IMR-90 (cell line): ENCODE results near the gene GATA6.

Source experiments
- CHD1 ChIP-seq: IDR thresholded peaks from 2 replicates; pipeline ENCODE4 v1.6.1; 2012; ENCODE audit warnings: low read depth, low read length, improper control_type of control experiment
- CTCF ChIP-seq: conservative IDR thresholded peaks from 2 replicates; pipeline ENCODE4 v1.5.1; 2012; ENCODE audit warnings: mild to moderate bottlenecking, low read depth, low read length, improper control_type of control experiment
- ELK1 ChIP-seq: fragments of 150-350 bp; IDR thresholded peaks from 2 replicates; pipeline ENCODE4 v1.6.1; 2016; ENCODE audit warnings: low read depth, mild to moderate bottlenecking, low read length, moderate library complexity, borderline replicate concordance
- FOS ChIP-seq: fragments of 150-350 bp; IDR thresholded peaks from 2 replicates; pipeline ENCODE4 v1.6.1; 2016; ENCODE audit warnings: low read depth, low read length
- MAFK ChIP-seq: IDR thresholded peaks from 2 replicates; pipeline ENCODE4 v1.6.1; 2012; ENCODE audit warnings: low read depth, low read length, improper control_type of control experiment
- MXI1 ChIP-seq: IDR thresholded peaks from 2 replicates; pipeline ENCODE4 v1.6.1; 2012; ENCODE audit warnings: low read depth, mild to moderate bottlenecking, low read length, moderate library complexity, borderline replicate concordance
- NFE2L2 ChIP-seq: fragments of 150-350 bp; IDR thresholded peaks from 2 replicates; pipeline ENCODE4 v1.6.1; 2016; ENCODE audit warnings: low read depth, mild to moderate bottlenecking, low read length
- POLR2A ChIP-seq: IDR thresholded peaks from 2 replicates; pipeline ENCODE4 v1.6.1; 2012; ENCODE audit warnings: mild to moderate bottlenecking, low read depth, low read length
- RFX5 ChIP-seq: IDR thresholded peaks from 2 replicates; pipeline ENCODE4 v1.8.0; 2012; ENCODE audit warnings: low read depth, mild to moderate bottlenecking, low read length, moderate library complexity
- SMC3 ChIP-seq: fragments of 150-350 bp; IDR thresholded peaks from 2 replicates; pipeline ENCODE4 v1.6.1; 2016; ENCODE audit warnings: low read depth, mild to moderate bottlenecking, antibody characterized with exemption, low read length, moderate library complexity

- TF ChIP-seq SMC3 (no peak), CTCF (no peak), MXI1 (no peak), NFE2L2 (no peak), CHD1 (no peak), POLR2A (no peak), ELK1 (no peak), RFX5 (no peak), MAFK (no peak), FOS (no peak)
Measured at GRCh38 chr18:22165603-22166068, 3.8 kb upstream of the GATA6 start.
